ENCODE results near the gene MIDN.

The MIDN gene

DNA sequence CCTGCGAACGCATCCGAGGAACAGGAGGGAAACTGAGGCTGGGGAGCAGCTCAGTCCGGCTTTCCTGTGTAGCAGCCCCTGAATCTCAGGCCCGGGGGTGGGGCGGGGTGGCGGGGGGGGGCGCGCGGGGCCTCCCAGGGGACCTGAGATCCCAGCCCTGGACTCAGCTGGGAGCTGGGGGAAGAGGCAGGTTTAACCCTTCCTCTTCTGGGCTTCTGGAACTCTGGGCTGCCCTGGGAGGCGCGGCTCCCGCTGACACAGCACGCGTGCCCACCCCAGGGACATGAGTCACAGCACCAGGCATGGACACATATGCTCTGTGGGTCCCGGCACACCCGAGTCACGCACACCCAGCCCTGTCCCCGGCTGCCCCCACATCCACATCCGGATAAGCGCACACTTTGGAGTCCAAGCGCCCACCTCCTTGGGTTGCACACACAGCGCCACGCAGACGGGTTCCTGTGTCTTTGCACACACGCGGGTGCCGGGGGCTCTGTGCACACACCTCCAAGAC, 17.3 kb downstream of the MIDN start:
- no peak for TF ChIP-seq CTCF (IDR thresholded peaks at IDR 0.05; ENCODE audit: low read depth, low read length, missing control alignments)
- in situ Hi-C loops (cut with HindIII; ENCODE audit: low sequenced_read_pairs): no loop called here
- peak overlapping the region; percentile 44 for H3K4me3 ChIP-seq (ENCODE audit: low read depth, low read length)
- no peak for DNase-seq (ENCODE audit: low read depth)

- TF ChIP-seq CTCF (IDR thresholded peaks at IDR 0.05; ENCODE audit: low read depth, low read length, missing control alignments): no peak
- DNase-seq (ENCODE audit: low read depth): no peak
- in situ Hi-C loops (cut with HindIII; ENCODE audit: low sequenced_read_pairs): no loop called here
- peak overlapping the region; percentile 44 for H3K4me3 ChIP-seq (ENCODE audit: low read depth, low read length)
Observed at GRCh38 chr19:1266129-1266915, 17.9 kb downstream of the MIDN start.

DNA sequence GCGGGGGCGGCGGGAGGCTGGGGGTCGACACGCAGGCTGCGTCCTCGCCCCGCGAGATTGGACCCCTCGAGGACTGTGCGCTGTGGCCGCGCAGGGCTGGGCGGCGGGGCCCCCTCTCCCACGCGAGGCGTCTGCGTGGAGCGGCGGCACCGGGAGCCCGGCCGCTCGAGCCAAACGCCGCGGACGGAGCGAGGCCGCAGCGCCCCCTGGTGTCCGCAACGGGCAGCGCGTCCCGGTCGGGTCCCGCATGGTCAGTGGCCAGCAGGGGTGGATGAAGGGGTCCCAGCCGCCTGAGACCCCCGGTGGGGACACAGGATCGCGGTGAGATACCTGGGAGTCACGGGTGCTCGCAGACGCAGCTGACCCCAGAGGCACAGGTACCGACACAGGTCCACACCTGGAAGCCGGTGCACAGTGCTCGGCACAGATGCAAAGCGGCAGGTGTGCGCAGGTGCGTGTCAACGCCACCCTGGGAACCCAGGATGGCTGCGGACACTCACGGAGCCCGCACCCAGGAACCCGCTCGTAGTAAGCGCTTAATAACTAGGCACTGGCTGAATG, 18.6 kb downstream of the MIDN start:
- DNase-seq (ENCODE audit: low read depth): no peak
- in situ Hi-C loops (cut with HindIII; ENCODE audit: low sequenced_read_pairs): no loop called here
- H3K4me3 ChIP-seq (ENCODE audit: low read depth, low read length): peak overlapping the region; percentile 44
- TF ChIP-seq CTCF (IDR thresholded peaks at IDR 0.05; ENCODE audit: low read depth, low read length, missing control alignments): peak; percentile 74

DNA sequence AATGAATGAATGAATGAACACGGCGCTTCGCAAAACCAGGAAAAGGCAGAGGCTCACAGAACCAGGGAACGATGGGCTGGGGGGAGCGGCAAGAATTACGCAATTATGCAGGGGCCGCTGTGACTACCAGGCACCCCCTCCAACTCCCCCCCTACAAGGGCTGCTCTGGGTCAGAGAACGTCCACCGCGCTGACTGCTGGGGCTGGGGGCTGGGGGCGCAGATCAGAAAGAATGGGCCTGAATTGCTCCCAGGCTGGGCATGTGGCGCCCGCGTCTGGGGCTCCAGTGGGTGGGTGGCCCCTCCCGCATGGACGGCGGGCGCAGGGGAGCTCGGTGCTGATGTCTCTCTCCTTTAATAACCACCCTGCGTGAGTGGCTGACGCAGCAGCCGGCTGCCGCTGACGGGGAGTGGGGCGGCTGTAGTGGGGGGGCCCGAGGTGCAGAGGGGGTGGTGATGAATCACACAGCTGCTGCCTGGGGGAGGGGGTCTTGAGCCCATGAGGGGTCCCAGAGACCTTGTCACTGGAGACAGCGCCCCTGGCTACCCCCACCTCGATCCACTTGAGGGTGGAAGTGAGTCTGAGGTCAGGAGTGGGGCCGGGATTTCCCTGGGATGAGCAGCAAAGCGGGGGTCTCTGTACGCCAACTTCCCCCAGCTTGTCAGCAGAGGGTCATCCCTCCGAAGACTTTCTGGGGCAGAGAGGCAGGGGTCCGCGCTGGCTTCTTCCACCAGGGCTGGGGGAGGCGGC, 19.3 kb downstream of the MIDN start:
- TF ChIP-seq CTCF (IDR thresholded peaks at IDR 0.05; ENCODE audit: low read depth, low read length, missing control alignments): no peak
- in situ Hi-C loops (cut with HindIII; ENCODE audit: low sequenced_read_pairs): no loop called here
- DNase-seq (ENCODE audit: low read depth): no peak

DNA sequence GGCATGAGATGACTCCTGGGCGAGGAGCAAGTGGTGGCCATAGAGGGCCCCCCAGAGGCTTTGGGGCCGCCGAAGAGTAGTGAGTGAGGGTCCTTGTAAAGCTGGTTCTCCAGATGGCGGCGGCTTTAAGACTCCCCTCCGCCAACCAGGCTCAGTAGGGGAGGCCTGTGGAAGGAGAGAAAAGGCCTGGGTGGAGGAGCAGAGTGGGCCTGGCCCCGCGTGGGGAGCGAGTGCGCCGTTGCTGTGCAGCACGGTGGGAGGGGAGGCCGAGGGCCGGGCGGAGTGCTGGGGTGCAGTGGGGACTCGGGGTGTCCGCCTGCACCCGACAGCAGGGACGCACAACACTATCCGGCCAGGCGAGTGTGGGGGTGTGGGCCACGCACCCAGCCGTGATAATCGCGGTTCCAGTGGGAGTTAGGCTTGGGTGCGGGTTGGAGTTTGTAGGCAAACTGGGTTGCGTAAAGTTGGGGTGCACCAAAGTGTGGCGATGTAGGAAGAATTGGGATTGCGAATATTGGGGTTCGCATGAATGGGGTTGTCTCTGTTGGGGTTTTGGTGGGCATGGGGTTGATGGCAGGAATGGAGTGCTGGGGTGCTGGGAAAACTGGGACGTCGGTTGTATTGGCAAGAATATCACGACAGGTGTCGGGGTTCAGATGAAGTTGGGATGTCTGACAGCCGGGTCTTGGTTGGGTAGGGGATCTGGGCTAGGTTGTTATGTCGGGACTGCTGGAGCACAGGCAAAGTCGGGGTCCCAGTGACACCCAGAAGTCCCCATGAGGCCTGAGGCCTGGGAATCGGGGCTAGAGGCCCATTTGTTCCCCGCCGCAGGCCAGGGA, 20.1 kb downstream of the MIDN start:
- in situ Hi-C loops (cut with HindIII; ENCODE audit: low sequenced_read_pairs): no loop called here
- TF ChIP-seq CTCF (IDR thresholded peaks at IDR 0.05; ENCODE audit: low read depth, low read length, missing control alignments): no peak
- peak overlapping the region; percentile 63 for H3K4me3 ChIP-seq (ENCODE audit: low read depth, low read length)
- no peak for DNase-seq (ENCODE audit: low read depth)

More for the DNA sequence above, 19.3 kb downstream of the MIDN start:
- peak overlapping the region; percentile 44 for H3K4me3 ChIP-seq (ENCODE audit: low read depth, low read length)

DNA sequence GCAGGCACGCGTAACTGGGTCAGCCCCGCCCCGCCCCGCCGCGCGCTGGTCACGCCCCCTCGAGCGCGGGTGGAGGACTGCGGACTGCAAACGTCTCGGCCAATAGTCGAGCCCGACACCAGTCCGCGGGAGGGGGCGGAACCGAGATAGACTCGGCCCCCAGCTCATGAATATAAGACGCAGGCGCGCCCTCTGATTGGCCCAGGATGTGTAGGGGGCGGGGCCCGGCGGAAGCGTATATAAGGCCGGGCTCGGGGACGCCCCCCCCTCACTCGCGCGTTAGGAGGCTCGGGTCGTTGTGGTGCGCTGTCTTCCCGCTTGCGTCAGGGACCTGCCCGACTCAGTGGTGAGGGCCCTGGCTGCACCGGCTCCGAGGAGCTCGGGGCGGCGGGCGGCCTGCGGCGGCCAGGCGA, 20.7 kb downstream of the MIDN start, which contains the start of gene CIRBP:
CIRBP (plus strand) TSS at position 268 of the 413 bp plus-strand sequence. CDS start 1,602 bp downstream, outside the sequence.
- peak; percentile 96 for DNase-seq (ENCODE audit: low read depth)
- TF ChIP-seq CTCF (IDR thresholded peaks at IDR 0.05; ENCODE audit: low read depth, low read length, missing control alignments): no peak
- in situ Hi-C loops (cut with HindIII; ENCODE audit: low sequenced_read_pairs): no loop called here
- H3K4me3 ChIP-seq (ENCODE audit: low read depth, low read length): peak within 1 kb of the TSS; percentile 63

Data from astrocyte of the cerebellum (primary cell).